GM18873 (cell line): ENCODE data around the gene ENPP7.

Experiments used
- ATAC-seq: cut with Tn5 transposase; IDR thresholded peaks from one replicate; pipeline ENCODE4 v1.9.1; 2021; ENCODE audit warnings: mild to moderate bottlenecking, moderate library complexity, moderate number of reproducible peaks; ENCODE audit not compliant: unreplicated experiment, low FRiP score

Gene ENPP7

GRCh38 chr17:79775632-79776031, 44.9 kb downstream of the ENPP7 start:
- no peak for ATAC-seq

DNA sequence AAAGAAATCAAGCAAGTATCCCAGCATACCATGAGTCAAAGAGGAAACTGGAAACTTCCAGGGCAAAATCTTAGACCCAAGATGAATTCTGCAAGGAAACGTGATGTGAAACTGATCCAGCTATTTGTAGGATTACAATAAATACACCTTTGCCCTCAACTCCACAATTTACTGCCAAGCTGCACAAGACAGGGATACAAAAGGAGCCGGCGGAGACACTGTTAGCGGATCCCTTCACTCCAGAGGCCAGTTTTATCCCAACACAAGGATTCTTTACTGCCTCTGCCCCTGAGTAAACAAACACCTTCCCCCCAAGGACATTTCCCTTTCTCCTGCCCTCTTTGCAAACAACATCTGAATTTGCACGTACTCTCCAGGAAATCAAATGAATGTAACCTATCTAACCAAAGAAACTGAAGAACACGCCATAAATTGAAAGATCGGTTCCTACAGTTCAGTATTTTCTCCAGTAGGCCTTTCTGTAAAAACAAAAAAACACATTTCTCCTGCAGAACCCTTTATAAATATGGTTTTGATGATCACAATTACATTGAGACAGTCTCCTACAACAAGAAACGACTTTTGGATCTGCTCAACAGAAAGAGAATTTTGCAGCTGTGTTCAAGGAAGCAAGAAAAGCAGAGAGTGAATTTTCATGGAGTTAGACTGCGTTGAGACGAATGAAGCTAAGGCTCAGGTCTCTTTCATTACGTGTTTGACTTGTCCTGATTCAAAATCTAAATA, 45.8 kb downstream of the ENPP7 start:
- no peak for ATAC-seq

GRCh38 chr17:79777120-79777893, 46.6 kb downstream of the ENPP7 start:
- ATAC-seq: no peak

DNA sequence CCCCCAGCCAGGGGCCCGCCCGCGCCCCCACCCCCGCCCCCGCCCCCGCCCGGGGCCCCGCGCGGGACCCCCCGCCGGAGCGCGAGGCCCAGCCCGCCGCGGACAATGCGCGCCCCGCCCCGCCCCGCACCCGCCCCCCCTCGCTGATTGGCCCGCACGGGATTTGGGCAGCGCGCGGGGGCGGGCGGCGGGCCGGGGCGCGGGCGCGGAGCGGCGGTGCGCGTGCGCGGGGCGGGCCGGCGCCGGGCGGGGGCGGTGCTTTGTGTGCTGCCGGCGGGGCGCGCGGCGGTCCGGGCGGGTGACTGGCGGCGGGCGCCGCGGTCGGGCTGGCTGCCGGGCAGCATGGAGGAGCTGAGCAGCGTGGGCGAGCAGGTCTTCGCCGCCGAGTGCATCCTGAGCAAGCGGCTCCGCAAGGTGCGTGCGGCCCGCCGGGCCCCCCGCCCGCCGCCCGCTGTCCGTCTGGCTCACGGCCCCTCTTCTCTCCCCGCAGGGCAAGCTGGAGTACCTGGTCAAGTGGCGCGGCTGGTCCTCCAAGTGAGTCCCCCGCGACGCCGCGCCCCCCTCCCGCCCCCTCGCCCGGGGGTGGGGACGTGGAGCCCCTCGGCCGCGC, 47.3 kb downstream of the ENPP7 start, which contains the start of gene CBX2:
TSS of gene CBX2 (plus strand) at position 255 of the 610 bp plus-strand sequence. CDS start at position 343, 88 bp downstream.
- no peak for ATAC-seq

DNA sequence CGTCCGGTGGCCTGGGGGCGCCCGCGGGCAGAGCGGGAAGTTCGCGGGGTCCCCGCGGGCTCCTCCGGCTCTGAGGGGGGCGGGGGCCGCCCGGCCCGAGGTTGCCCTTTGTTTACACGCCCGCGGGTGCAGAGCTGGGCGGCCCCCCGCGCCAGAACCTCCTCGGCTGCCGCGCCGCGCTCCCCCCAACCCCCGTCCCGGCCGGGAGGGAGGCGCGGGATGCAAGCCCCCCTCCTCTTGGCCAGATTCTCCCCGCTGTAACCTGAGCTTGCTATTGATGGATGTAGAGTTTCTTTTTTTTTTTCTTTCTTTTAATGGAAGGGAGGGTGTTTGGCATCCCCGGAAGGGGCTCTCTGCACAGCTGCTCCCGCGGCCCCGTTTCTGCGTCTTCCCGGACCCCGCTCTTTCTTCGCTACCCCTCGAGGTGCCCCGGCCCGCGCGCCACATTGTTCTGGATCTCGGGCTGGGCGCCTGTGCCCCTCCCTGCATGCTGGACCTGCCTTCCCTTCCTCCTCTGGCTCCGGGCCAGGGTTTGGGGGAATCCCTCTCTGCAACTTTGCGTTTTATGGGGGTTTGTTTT, 47.9 kb downstream of the ENPP7 start:
- ATAC-seq: no peak

GRCh38 chr17:79779084-79779529, 48.4 kb downstream of the ENPP7 start:
- no peak for ATAC-seq

DNA sequence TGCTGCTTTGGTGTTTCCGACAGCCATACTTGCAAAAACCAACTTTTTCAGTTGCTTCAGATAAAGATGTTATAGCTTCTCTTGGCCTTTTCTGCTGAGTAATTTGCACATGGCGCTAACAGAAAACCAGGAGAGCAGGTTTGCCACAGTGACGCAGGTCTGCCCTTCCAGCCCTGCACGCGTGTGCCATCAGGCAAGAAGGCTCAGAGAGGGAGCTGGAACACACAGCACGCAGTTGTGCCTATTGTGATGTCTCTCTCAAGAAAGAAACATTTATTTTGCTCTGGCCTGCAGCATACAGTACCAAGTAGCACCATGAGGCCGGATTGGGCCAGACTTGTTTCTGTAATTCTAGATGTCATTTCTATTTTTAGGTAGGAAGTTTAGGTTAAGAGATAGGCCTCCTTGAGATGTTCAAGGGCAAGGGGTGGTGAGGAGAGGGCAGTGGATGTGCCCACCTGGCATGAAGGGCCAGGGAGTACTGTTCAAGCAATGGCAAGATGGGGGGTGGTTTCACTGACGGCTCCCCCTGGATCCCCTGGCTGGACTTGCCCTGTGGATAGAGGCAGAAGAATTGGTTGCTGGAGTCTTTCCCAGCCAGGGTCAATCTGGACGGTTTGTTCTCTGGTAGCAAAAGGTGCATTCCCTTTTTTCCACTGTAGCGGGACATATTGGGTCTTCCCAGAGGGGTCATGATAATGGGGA, 49.1 kb downstream of the ENPP7 start:
- no peak for ATAC-seq

GRCh38 chr17:79781012-79781650, 50.4 kb downstream of the ENPP7 start:
- ATAC-seq: no peak

DNA sequence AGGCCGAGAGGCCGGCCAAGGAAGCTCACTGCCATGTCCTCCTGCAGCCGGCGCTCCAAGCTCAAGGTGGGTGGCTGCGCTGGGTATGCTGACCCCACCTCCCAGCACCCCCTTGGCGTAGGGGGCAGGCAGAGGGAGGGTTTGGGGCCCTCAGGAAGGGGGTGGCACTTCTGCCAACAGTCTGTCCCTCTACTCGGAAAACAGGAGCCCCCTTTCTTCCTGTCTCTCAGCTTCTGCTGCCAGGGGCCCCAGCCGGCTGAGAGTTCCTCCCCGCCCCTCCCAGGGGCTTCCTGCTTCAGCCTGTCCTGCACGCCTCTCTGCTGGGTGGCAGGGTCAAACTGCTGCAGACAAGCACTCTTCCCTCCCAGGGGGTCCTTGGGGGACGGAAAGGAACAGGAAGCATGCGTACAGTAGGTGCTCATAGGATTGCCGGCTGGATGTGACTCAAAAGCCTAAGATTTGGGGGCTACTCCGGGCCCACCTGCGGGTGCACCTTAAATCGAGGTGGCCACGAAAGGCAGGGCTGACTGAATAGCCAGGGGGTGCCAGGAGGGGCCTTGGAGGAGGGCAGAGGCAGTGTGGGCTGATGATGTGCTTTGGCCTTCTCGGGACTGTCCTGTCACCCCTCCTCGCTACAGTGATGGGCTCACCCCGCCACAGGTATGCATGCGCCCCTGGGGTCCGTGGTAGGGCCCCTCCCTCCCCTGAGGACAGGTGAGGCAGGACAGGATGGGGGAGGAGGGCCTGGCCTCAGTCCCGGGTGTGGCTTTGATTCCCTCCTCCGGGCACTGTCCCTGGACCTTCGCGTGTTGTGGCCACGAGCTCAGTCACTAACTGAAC, 51.2 kb downstream of the ENPP7 start:
- ATAC-seq: no peak

GRCh38 chr17:79783891-79784290, 53.1 kb downstream of the ENPP7 start:
- ATAC-seq: no peak

GRCh38 chr17:79784353-79785016, 53.7 kb downstream of the ENPP7 start:
- ATAC-seq: no peak

GRCh38 chr17:79785017-79785899, 54.5 kb downstream of the ENPP7 start:
- no peak for ATAC-seq

- ATAC-seq: no peak
Observed at GRCh38 chr17:79785900-79786810, 55.4 kb downstream of the ENPP7 start.

DNA sequence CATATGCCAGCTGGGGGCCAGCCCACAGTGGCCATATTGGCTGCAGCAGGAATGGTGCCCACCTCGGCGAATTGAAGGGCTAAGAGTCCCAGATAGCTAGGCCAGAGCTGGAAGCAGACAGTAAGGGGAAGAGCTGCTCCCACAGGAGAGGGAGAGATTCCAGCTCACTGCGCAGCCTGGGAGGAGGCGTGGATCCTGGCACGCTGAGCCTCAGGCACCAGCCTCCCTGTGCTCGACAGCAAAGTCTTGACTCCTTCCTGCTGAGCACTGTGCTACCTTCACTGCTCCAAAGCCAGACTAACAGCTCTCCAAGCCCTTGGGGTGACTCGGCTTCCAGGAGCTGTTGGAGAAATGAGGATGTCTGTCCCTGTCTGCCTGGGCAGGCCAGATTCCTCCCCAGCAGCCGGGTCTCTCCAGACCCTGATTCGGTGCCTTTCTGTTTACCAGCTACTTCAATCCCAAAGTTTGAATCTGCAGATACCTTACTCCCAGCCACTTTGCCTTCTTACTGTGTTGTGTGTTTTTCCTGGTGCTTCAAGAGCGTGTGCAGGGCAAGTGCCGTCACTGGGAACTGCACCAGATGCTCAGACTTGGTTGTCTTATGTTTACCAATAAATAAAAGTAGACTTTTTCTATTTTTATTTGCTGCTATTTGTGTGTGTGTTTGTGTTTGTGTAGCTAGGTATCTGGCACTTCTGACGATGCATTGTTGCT, 56.3 kb downstream of the ENPP7 start:
- no peak for ATAC-seq

- no peak for ATAC-seq
Observed at GRCh38 chr17:79788455-79788854, 57.7 kb downstream of the ENPP7 start.
